Cardiac muscle cell (in vitro differentiated cells and primary cell): Measurements from ENCODE around the gene SLC1A2. TPM values are rescaled to one million over a fixed set of nuclear protein-coding genes. Genes with fewer than 3 reads are reported as not detected.

ENCODE experiments used
- DNase-seq, 2 donors: peaks; one replicate each; pipeline versions ENCODE4 v3.0.0 to v3.0.0-alpha.2; 2010 to 2017; ENCODE audit warnings: low read depth in 1 of 2, low spot score in 1 of 2
- H3K27ac ChIP-seq: fragments of 200-600 bp; sonication (generic); 2 replicates; pipeline ENCODE4 v1.5.1; 2016
- H3K27me3 ChIP-seq: fragments of 200-600 bp; sonication (generic); 2 replicates; pipeline ENCODE4 v1.6.0; 2016; ENCODE audit warnings: control low read depth
- H3K36me3 ChIP-seq: fragments of 200-600 bp; sonication (generic); 2 replicates; pipeline ENCODE4 v1.5.1; 2016; ENCODE audit warnings: control low read depth
- H3K4me1 ChIP-seq: fragments of 200-600 bp; sonication (generic); 2 replicates; pipeline ENCODE4 v1.8.1; 2017; ENCODE audit warnings: low read depth, mild to moderate bottlenecking, mixed run types
- H3K4me3 ChIP-seq: fragments of 200-600 bp; sonication (generic); 2 replicates; pipeline ENCODE4 v1.5.1; 2016; ENCODE audit warnings: mild to moderate bottlenecking
- H3K9me3 ChIP-seq: fragments of 200-600 bp; sonication (generic); 2 replicates; pipeline ENCODE4 v1.5.1; 2017; ENCODE audit warnings: low read depth, mild to moderate bottlenecking, control low read depth
- polyA plus RNA-seq: library from polyadenylated mRNA; unstranded; fragments of >200 nt; fragmentation: Nextera tagmentation; extraction: Ambion mirVana; gene quantifications from 2 replicates; pipeline ENCODE4 v1.2.1, GENCODE V29; 2016
- total RNA-seq: library from RNA; depleted of rRNA; stranded (reverse); fragments of >200 nt; gene quantifications from 2 replicates; pipeline ENCODE4 v1.2.3, GENCODE V29; 2016
- TF ChIP-seq, protein P1 (sequence below): IDR thresholded peaks from 2 replicates; pipeline ENCODE4 v1.5.1; 2012; ENCODE audit warnings: low read depth, mild to moderate bottlenecking, low read length

Gene SLC1A2
- total and polyA plus RNA-seq, 2 experiments from 2014 or later, result 0.76 to 1.3 TPM

DNA sequence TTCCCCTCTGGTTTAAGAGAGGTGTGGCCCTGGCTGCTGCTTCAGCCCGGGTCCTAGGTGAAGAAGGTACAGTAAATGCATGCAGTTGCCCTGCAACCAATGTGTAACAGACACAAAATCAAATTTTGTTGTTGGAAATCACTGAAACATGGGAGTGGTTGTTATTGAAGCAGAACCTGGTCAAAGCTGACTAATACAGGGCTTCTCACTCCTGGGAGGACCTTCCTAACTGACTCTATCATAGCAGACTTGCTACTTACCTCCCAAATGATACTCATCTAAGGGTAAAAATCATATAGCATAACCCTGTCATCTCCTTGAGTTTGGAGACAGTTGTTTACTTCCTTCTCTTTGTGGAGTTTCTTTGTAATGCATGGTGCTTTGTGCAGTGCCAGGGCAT, 52.6 kb downstream of the SLC1A2 start:
- H3K36me3 ChIP-seq, result no peaks in the 10 kb centered on the region
- TF ChIP-seq, protein P1, sequence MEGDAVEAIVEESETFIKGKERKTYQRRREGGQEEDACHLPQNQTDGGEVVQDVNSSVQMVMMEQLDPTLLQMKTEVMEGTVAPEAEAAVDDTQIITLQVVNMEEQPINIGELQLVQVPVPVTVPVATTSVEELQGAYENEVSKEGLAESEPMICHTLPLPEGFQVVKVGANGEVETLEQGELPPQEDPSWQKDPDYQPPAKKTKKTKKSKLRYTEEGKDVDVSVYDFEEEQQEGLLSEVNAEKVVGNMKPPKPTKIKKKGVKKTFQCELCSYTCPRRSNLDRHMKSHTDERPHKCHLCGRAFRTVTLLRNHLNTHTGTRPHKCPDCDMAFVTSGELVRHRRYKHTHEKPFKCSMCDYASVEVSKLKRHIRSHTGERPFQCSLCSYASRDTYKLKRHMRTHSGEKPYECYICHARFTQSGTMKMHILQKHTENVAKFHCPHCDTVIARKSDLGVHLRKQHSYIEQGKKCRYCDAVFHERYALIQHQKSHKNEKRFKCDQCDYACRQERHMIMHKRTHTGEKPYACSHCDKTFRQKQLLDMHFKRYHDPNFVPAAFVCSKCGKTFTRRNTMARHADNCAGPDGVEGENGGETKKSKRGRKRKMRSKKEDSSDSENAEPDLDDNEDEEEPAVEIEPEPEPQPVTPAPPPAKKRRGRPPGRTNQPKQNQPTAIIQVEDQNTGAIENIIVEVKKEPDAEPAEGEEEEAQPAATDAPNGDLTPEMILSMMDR, result no peak
- no peak for DNase-seq
- H3K9me3 ChIP-seq, result no peaks in the 10 kb centered on the region
- H3K4me3 ChIP-seq, result no peak overlapping the region
- H3K4me1 ChIP-seq, result peaks cover 11% of the 10 kb centered on the region
- H3K27me3 ChIP-seq, result no peaks in the 10 kb centered on the region
- no peak overlapping the region for H3K27ac ChIP-seq

DNA sequence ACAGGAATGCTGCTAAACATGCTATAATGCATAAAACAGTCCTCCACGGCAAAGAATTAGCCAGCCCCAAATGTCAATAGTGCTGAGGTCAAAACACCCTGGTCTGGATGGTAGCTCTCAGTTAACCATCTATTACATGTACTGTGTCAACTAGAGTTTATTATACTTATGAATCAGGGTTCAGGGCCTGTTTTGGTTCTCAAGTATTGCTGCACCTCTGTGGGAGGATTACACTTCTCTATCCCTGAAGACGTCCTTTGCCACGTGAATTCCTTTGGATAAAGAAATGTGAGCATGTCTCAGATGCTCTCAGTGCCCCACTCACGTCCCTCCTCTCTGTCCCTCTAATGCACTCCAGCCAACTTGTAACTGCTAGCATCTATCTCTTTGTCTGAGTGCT, 53.4 kb downstream of the SLC1A2 start:
- TF ChIP-seq, protein P1, result no peak
- H3K27me3 ChIP-seq, result no peaks in the 10 kb centered on the region
- no peaks in the 10 kb centered on the region for H3K36me3 ChIP-seq
- H3K9me3 ChIP-seq, result no peaks in the 10 kb centered on the region
- no peak for DNase-seq
- no peak overlapping the region for H3K27ac ChIP-seq
- H3K4me3 ChIP-seq, result no peak overlapping the region
- H3K4me1 ChIP-seq, result peaks cover 11% of the 10 kb centered on the region

DNA sequence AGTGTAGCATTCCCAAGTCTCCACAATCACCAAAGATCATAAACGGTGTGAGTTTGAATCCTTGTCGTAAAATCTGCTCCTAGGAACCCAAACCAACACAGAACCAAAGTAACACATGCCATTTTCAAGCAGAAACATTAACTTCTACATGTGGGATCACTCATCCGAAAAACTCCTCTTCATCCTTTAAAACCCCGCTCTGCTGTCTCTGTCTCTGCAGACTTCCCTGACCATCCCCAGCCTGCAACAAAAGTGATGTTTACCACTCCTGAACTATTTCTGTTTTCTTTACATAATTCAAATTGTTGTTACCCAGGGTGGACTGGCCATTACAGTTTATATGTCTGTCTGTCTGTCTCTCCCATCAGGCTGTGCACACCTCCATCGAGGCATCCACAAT, 54.0 kb downstream of the SLC1A2 start:
- Histone ChIP-seq H3K4me1 (peaks cover 11% of the 10 kb centered on the region), H3K27me3 (no peaks in the 10 kb centered on the region), H3K9me3 (no peaks in the 10 kb centered on the region), H3K36me3 (no peaks in the 10 kb centered on the region), H3K27ac (no peak overlapping the region), H3K4me3 (no peak overlapping the region)
- no peak for DNase-seq
- TF ChIP-seq, protein P1, result no peak

DNA sequence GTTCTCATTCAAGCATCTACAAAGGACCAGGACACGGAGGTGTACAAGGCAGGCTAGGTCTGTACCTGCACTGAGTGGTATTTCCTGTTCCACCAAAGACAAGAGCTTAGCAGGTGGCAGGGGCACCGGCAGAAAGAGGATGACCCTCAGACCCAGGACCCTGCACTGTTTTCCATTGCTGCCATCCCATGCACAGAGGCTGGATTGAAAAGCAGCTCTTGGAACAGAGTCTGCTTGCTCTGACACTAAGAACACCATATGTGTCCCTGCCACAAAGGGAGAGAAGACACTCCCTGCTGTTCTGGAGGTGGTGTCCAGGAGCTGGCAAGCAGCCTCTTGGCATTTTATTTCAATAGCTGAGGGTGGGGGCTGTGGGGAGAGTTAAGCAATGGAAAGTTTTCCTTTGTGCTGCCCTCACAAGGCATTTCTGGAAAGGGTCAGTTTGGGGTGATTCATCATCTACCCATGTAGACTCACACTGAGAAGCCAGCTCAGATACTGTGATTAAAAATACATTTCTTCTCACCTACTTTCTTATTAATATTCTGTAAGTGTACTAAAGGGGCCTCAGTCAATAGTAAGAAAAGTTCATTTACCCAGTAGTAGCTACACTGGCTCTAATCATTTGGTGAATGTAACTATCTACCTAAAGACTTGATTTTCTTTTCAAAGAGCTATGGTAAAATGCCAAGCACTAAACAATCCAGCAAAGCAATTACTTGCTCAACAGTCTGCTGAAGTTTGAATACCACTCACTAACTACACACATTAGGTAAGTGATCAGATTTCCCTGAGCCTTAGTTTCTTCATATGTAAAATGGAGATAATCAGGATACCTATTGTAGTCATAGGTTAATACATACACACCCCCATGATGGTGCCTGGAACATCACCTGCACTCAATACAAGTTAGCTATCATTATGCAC, 55.2 kb downstream of the SLC1A2 start:
- H3K27ac ChIP-seq, result no peak overlapping the region
- TF ChIP-seq, protein P1, result no peak
- DNase-seq, result peak in 1 of 2 donors; percentile 93

DNA sequence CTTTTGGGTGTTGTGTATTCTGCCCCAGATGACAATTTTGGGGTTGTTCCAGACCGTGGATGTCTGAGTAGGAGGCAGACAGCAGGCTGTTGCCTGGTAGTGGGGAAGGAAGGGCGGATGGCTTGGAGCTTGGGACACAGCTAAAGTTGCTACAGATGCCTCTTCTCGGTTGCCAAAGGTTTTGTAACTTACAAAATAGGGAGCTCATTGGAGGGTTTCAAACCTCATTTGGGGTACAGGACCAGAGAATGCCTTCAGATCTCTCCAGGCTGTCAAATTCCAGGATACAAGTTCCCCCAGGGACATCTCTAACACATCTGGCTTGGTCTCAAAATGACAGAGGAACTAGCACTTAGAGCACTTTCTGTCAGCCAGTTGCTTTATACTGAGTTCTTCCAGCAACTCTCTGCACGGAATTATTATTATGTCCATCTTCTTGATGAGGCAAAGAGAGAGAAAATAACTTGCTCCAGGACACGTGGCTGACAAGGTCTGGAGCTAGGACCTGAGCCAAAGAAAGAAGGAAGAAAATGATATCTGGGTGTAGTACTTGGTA, 56.0 kb downstream of the SLC1A2 start:
- Histone ChIP-seq H3K4me1 (peaks cover 5% of the 10 kb centered on the region), H3K9me3 (no peaks in the 10 kb centered on the region), H3K27me3 (no peaks in the 10 kb centered on the region), H3K4me3 (no peak overlapping the region), H3K36me3 (no peaks in the 10 kb centered on the region), H3K27ac (no peak overlapping the region)
- TF ChIP-seq, protein P1, result no peak
- no peak for DNase-seq

More for the DNA sequence above, 55.2 kb downstream of the SLC1A2 start:
- H3K36me3 ChIP-seq, result no peaks in the 10 kb centered on the region
- peaks cover 9% of the 10 kb centered on the region for H3K4me1 ChIP-seq
- H3K27me3 ChIP-seq, result no peaks in the 10 kb centered on the region
- H3K9me3 ChIP-seq, result no peaks in the 10 kb centered on the region
- no peak overlapping the region for H3K4me3 ChIP-seq
